ENCODE data around the gene SPNS3. TPM values are rescaled to one million over a fixed set of nuclear protein-coding genes. Genes with fewer than 3 reads are reported as not detected.

The SPNS3 gene
- total RNA-seq, 3 donors from 2014 or later = 0.38 to 0.72 TPM; not detected in 1

- DNase-seq (no peak), ATAC-seq (peak; percentile 28)
- Histone ChIP-seq H3K9me3 (no peaks in the 10 kb centered on the region), H3K36me3 (ENCODE audit: low read depth) (no peaks in the 10 kb centered on the region), H3K4me1 (ENCODE audit: low read depth) (peaks cover 23% of the 10 kb centered on the region), H3K4me3 (no peak overlapping the region)
- intact Hi-C loops (cut with DNase I, micrococcal nuclease) = no loop called here
- no peak for TF ChIP-seq CTCF (IDR thresholded peaks at IDR 0.05)
These were observed 100.8 kb downstream of the SPNS3 start for GRCh38 chr17:4534515-4534914.

GRCh38 chr17:4534928-4535666, 101.4 kb downstream of the SPNS3 start:
- TF ChIP-seq CTCF (IDR thresholded peaks at IDR 0.05) = no peak
- Histone ChIP-seq H3K4me3 (no peak overlapping the region), H3K9me3 (no peaks in the 10 kb centered on the region), H3K4me1 (ENCODE audit: low read depth) (peaks cover 23% of the 10 kb centered on the region), H3K36me3 (ENCODE audit: low read depth) (no peaks in the 10 kb centered on the region)
- ATAC-seq = no peak
- DNase-seq = no peak
- intact Hi-C loops (cut with DNase I, micrococcal nuclease) = no loop called here

GRCh38 chr17:4535667-4536258, 102.0 kb downstream of the SPNS3 start:
- no peak for TF ChIP-seq CTCF (IDR thresholded peaks at IDR 0.05)
- H3K36me3 ChIP-seq (ENCODE audit: low read depth) = no peaks in the 10 kb centered on the region
- DNase-seq = no peak
- intact Hi-C loops (cut with DNase I, micrococcal nuclease) = no loop called here
- ATAC-seq = no peak
- no peaks in the 10 kb centered on the region for H3K9me3 ChIP-seq
- no peak overlapping the region for H3K4me3 ChIP-seq
- H3K4me1 ChIP-seq (ENCODE audit: low read depth) = peaks cover 23% of the 10 kb centered on the region

- intact Hi-C loops (cut with DNase I, micrococcal nuclease) = no loop called here
- ATAC-seq (peak; percentile 29), DNase-seq (no peak)
- H3K36me3 ChIP-seq (ENCODE audit: low read depth) = no peaks in the 10 kb centered on the region
- no peaks in the 10 kb centered on the region for H3K9me3 ChIP-seq
- no peak overlapping the region for H3K4me3 ChIP-seq
- peaks cover 23% of the 10 kb centered on the region for H3K4me1 ChIP-seq (ENCODE audit: low read depth)
- TF ChIP-seq CTCF (IDR thresholded peaks at IDR 0.05) = no peak
These were observed 102.6 kb downstream of the SPNS3 start for GRCh38 chr17:4536259-4536741.

GRCh38 chr17:4536742-4537411, 103.1 kb downstream of the SPNS3 start:
- DNase-seq = no peak
- Histone ChIP-seq H3K36me3 (ENCODE audit: low read depth) (no peaks in the 10 kb centered on the region), H3K4me1 (ENCODE audit: low read depth) (peaks cover 23% of the 10 kb centered on the region), H3K4me3 (no peak overlapping the region), H3K9me3 (no peaks in the 10 kb centered on the region)
- intact Hi-C loops (cut with DNase I, micrococcal nuclease) = no loop called here
- TF ChIP-seq CTCF (IDR thresholded peaks at IDR 0.05) = no peak
- peak; percentile 2 for ATAC-seq

Other genes starting within 250 kb of the SPNS3 start
- 10 to 100 TPM; 52.0 to 94.3 (median 59.5) TPM for gene ANKFY1, start 170.0 kb upstream of the SPNS3 start, total RNA-seq
- 100 to 1,000 TPM in 1 of 3 donors, 10 to 100 TPM in 2; 51.9 to 103 (median 56.7) TPM for gene UBE2G1, start 67.3 kb upstream of the SPNS3 start, total RNA-seq
- gene SPNS2, start 64.9 kb downstream of the SPNS3 start, total RNA-seq = 10 to 100 TPM in 2 of 3 donors, 1 to 10 TPM in 1; 9.2 to 24.5 (median 11.0) TPM
- gene MYBBP1A, start 121.4 kb downstream of the SPNS3 start, total RNA-seq = 10 to 100 TPM; 32.7 to 41.4 (median 36.7) TPM
- 100 to 1,000 TPM in 2 of 3 donors, 10 to 100 TPM in 1; 98.0 to 219 (median 189) TPM for gene GGT6, start 126.6 kb downstream of the SPNS3 start, total RNA-seq
- 1 to 10 TPM in 2 of 3 donors, under 1 TPM in 1; 0.12 to 1.5 (median 1.1) TPM for gene SMTNL2, start 150.6 kb downstream of the SPNS3 start, total RNA-seq
- 1 to 10 TPM in 1 of 3 donors, under 1 TPM in 2; 0.10 to 1.7 (median 0.23) TPM for gene ALOX15, start 207.7 kb downstream of the SPNS3 start, total RNA-seq

All from mucosa of descending colon (tissue), 3 donors.